Panc1 (cell line): ENCODE results near the gene AKAP1.

Experiments
- POLR2AphosphoS5 ChIP-seq: IDR thresholded peaks from 2 replicates; pipeline ENCODE4 v1.6.1; 2012; ENCODE audit warnings: mild to moderate bottlenecking, low read depth, low read length, moderate library complexity
- TCF7L2 ChIP-seq: IDR thresholded peaks from 2 replicates; pipeline ENCODE4 v1.6.1; 2011; ENCODE audit warnings: mild to moderate bottlenecking, low read depth, low read length, inconsistent platforms
- TF ChIP-seq, protein P1 (sequence below): fragments of 450-650 bp; IDR thresholded peaks from 2 replicates; pipeline ENCODE4 v1.5.1; 2017; ENCODE audit warnings: mild to moderate bottlenecking
- TF ChIP-seq, protein P2 (sequence below), 2 experiments: IDR thresholded peaks; 2 replicates each; pipeline ENCODE4 v1.6.1; 2011 to 2012; ENCODE audit warnings: low read depth in 2 of 2, control low read depth in 1 of 2, low read length in 1 of 2, mild to moderate bottlenecking in 1 of 2, moderate library complexity in 1 of 2; ENCODE audit not compliant: insufficient read depth in 1 of 2

DNA sequence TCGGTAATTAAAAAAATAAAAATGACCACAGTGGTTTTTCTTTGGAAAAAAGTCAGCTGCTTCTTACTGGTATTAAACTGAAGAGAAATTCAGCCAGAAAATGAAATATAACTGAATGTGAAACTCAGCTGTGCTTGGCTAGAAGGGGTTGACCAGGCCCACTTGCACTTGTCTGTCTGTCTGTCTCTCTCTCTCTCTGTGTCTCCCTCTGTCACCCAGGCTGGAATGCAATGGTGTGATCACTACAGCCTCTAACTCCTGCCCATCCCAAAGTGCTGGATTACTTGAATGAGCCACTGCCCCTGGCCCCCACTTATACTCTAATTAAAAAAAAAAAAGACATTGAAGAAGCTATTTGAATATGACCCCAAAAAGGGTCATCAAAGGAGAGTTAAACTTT is 17.3 kb upstream of the AKAP1 start:
- TF ChIP-seq, protein P1, sequence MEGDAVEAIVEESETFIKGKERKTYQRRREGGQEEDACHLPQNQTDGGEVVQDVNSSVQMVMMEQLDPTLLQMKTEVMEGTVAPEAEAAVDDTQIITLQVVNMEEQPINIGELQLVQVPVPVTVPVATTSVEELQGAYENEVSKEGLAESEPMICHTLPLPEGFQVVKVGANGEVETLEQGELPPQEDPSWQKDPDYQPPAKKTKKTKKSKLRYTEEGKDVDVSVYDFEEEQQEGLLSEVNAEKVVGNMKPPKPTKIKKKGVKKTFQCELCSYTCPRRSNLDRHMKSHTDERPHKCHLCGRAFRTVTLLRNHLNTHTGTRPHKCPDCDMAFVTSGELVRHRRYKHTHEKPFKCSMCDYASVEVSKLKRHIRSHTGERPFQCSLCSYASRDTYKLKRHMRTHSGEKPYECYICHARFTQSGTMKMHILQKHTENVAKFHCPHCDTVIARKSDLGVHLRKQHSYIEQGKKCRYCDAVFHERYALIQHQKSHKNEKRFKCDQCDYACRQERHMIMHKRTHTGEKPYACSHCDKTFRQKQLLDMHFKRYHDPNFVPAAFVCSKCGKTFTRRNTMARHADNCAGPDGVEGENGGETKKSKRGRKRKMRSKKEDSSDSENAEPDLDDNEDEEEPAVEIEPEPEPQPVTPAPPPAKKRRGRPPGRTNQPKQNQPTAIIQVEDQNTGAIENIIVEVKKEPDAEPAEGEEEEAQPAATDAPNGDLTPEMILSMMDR: no peak
- TF ChIP-seq TCF7L2: no peak
- TF ChIP-seq, protein P2, sequence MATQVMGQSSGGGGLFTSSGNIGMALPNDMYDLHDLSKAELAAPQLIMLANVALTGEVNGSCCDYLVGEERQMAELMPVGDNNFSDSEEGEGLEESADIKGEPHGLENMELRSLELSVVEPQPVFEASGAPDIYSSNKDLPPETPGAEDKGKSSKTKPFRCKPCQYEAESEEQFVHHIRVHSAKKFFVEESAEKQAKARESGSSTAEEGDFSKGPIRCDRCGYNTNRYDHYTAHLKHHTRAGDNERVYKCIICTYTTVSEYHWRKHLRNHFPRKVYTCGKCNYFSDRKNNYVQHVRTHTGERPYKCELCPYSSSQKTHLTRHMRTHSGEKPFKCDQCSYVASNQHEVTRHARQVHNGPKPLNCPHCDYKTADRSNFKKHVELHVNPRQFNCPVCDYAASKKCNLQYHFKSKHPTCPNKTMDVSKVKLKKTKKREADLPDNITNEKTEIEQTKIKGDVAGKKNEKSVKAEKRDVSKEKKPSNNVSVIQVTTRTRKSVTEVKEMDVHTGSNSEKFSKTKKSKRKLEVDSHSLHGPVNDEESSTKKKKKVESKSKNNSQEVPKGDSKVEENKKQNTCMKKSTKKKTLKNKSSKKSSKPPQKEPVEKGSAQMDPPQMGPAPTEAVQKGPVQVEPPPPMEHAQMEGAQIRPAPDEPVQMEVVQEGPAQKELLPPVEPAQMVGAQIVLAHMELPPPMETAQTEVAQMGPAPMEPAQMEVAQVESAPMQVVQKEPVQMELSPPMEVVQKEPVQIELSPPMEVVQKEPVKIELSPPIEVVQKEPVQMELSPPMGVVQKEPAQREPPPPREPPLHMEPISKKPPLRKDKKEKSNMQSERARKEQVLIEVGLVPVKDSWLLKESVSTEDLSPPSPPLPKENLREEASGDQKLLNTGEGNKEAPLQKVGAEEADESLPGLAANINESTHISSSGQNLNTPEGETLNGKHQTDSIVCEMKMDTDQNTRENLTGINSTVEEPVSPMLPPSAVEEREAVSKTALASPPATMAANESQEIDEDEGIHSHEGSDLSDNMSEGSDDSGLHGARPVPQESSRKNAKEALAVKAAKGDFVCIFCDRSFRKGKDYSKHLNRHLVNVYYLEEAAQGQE (IDR thresholded peaks at IDR 0.05; ENCODE audit: insufficient read depth in 1 of 2, low read depth in 2 of 2, low read length in 1 of 2): no peak
- TF ChIP-seq POLR2AphosphoS5: no peak
